ENCODE data around the gene SRP68. TPM values are rescaled to one million over a fixed set of nuclear protein-coding genes. Genes with fewer than 3 reads are reported as not detected.

SRP68 gene
- total RNA-seq, 1 donor from 2014 or later = 86.7 TPM

DNA sequence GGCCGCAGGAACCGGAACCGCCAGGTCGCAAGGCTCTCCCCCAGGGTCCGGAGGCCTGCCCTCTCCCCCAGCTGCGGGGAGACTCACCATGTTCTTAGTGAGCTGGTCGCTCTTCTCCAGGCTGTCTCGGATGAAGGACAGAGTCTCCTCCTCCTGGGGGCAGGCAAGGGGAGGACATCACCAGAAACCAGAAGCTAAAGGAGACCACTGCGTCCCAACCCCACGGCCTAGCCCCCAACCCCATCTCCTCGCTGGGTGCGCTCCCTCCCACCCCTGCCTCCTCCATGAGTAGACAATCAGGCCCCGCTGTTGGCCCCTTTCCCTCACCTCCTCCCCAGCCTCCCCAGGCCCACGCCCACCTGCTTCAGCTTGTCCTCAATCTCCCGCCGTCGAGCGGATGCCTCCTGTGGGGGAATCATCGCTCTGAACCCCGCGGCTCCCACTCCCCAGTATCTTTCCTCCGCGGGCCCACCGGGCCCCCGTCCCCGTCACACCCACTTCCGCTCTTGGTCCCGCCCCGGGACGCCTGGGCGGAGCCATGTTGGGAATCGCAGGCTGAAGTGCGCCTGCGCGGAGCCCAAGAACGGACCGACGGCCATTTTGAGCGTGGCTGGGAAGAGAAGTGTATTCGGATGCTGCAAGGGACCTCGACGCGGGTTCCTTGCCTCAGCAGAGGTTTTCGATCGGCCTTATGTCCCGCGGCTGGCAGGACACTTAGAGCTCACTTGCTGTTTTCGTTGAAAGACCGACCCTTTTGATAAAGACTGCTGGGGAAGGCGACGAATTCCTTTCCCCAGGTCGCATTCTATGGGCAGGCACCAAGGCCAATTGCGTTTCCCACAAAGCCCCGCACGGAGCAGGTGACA is 31.2 kb upstream of the SRP68 start, which contains the start of gene EXOC7:
EXOC7 (minus strand) TSS at position 514 of the 866 bp plus-strand sequence; CDS start at position 419, 95 bp downstream.
- TF ChIP-seq, protein P1, sequence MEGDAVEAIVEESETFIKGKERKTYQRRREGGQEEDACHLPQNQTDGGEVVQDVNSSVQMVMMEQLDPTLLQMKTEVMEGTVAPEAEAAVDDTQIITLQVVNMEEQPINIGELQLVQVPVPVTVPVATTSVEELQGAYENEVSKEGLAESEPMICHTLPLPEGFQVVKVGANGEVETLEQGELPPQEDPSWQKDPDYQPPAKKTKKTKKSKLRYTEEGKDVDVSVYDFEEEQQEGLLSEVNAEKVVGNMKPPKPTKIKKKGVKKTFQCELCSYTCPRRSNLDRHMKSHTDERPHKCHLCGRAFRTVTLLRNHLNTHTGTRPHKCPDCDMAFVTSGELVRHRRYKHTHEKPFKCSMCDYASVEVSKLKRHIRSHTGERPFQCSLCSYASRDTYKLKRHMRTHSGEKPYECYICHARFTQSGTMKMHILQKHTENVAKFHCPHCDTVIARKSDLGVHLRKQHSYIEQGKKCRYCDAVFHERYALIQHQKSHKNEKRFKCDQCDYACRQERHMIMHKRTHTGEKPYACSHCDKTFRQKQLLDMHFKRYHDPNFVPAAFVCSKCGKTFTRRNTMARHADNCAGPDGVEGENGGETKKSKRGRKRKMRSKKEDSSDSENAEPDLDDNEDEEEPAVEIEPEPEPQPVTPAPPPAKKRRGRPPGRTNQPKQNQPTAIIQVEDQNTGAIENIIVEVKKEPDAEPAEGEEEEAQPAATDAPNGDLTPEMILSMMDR (conservative IDR thresholded peaks at IDR 0.05) = peak; percentile 42
- H3K4me1 Mint-ChIP-seq (ENCODE audit: unreplicated experiment) = peaks cover 16% of the 10 kb centered on the region
- H3K27me3 Mint-ChIP-seq = no peaks in the 10 kb centered on the region
- H3K27ac Mint-ChIP-seq = peak within 1 kb of the TSS; percentile 93
- peak within 1 kb of the TSS; percentile 93 for H3K4me3 Mint-ChIP-seq
- H3K36me3 Mint-ChIP-seq = peaks cover 12% of the 10 kb centered on the region
- DNase-seq (ENCODE audit: extremely low spot score, unreplicated experiment) = peak; percentile 96
- H3K9me3 Mint-ChIP-seq = no peaks in the 10 kb centered on the region

DNA sequence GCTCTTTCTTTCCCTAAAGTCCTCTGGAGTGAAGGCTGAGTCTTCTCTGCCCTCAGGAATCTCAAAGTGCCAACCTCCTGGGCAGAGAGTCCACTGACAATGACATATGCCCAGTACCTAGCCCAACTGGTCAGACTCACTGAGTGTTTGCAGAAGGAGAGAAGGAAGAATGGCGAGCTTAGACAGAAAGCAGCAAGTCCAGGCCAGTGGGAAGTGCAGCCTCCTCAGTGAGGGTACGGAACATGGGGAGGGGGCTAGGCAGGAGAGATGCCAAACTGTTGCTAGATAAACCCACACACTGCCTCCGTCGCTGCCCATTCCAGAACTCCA is 30.6 kb upstream of the SRP68 start:
- Mint-ChIP-seq H3K4me1 (ENCODE audit: unreplicated experiment) (peaks cover 16% of the 10 kb centered on the region), H3K36me3 (peaks cover 12% of the 10 kb centered on the region), H3K27ac (peak overlapping the region; percentile 93), H3K9me3 (no peaks in the 10 kb centered on the region), H3K4me3 (peak overlapping the region; percentile 93), H3K27me3 (no peaks in the 10 kb centered on the region)
- TF ChIP-seq, protein P1 (conservative IDR thresholded peaks at IDR 0.05) = no peak
- no peak for DNase-seq (ENCODE audit: extremely low spot score, unreplicated experiment)

DNA sequence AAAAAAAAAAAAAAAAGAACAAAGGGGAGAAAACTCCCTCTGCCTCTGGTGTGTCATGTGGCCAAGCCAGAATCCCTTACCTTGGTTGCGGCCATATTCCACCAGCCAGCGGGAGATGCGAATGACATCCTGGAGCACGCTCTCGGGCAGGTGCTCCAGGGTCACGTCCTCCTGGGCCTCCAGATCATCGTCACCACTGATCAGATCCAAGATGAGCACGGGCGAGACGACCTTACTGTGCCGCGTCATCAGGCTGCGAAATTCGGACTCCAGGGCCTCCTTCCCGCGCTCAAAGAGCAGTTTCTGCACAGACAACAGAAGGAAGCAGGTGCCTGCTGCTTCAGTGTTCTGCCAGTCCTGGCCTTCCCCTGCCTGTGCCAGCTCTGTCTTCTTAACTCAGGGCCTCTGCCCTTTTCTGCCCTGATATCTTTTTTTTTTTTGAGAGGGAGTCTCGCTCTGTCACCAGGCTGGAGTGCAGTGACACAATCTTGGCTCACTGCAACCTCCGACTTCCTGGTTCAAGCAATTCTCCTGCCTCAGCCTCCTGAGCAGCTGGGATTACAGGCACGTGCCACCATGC is 25.5 kb upstream of the SRP68 start:
- Mint-ChIP-seq H3K27me3 (no peaks in the 10 kb centered on the region), H3K27ac (no peak overlapping the region), H3K9me3 (no peaks in the 10 kb centered on the region), H3K36me3 (peaks cover 17% of the 10 kb centered on the region), H3K4me3 (no peak overlapping the region), H3K4me1 (ENCODE audit: unreplicated experiment) (no peaks in the 10 kb centered on the region)
- TF ChIP-seq, protein P1 (conservative IDR thresholded peaks at IDR 0.05) = no peak
- DNase-seq (ENCODE audit: extremely low spot score, unreplicated experiment) = no peak

DNA sequence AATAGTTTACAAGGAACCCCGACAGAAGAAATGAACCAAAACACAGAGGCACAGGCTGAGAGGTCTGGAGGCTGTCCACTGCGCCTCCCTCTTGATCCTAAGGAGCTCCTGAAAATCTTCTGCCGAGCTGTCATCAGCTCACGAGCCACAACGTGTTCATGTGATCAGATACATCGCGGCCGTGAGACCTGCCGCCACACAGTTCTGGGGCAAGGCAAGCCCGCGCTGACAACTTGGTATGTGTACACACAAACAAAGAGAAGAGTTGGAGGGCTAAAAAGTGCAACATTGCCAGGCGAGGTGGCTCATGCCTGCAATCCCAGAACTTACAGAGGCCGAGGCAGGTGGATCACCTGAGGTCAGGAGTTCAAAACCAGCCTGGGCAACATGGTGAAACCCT is 23.6 kb upstream of the SRP68 start:
- TF ChIP-seq, protein P1 (conservative IDR thresholded peaks at IDR 0.05) = no peak
- no peaks in the 10 kb centered on the region for H3K4me1 Mint-ChIP-seq (ENCODE audit: unreplicated experiment)
- no peak overlapping the region for H3K4me3 Mint-ChIP-seq
- H3K9me3 Mint-ChIP-seq = no peaks in the 10 kb centered on the region
- no peaks in the 10 kb centered on the region for H3K27me3 Mint-ChIP-seq
- no peak for DNase-seq (ENCODE audit: extremely low spot score, unreplicated experiment)
- peaks cover 14% of the 10 kb centered on the region for H3K36me3 Mint-ChIP-seq
- no peak overlapping the region for H3K27ac Mint-ChIP-seq

DNA sequence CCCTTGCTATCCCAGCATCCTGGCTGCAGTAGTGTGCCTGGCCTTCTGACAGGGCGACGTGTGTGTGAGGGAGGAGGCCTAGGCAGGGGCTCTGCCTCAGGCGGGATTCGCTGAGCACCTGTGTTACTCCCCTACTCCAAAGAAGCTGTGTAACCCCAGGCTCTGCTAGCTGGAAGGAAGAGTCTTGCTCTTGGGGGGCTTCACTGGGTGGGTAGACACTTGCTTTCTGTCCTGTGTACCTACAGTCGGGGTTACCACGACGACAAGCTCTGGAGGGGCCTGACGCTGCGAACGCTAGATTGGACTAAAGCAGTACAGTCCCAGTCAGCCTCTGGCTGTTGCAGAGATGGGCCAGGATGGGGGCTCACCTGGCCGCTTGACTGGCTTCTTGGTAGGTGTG is 21.7 kb upstream of the SRP68 start:
- Mint-ChIP-seq H3K27ac (no peak overlapping the region), H3K4me1 (ENCODE audit: unreplicated experiment) (no peaks in the 10 kb centered on the region), H3K4me3 (no peak overlapping the region), H3K9me3 (no peaks in the 10 kb centered on the region), H3K27me3 (no peaks in the 10 kb centered on the region), H3K36me3 (peaks cover 6% of the 10 kb centered on the region)
- TF ChIP-seq, protein P1 (conservative IDR thresholded peaks at IDR 0.05) = no peak
- DNase-seq (ENCODE audit: extremely low spot score, unreplicated experiment) = no peak
